GM23248 (cell line): ENCODE data around the gene ADORA1. TPM values are rescaled to one million over a fixed set of nuclear protein-coding genes. Genes with fewer than 3 reads are reported as not detected.

Source experiments
- DNase-seq: peaks from one replicate; pipeline ENCODE4 v3.0.0-alpha.2; 2015
- H2AFZ ChIP-seq: fragments of 200-600 bp; sonication (generic); 2 replicates; pipeline ENCODE4 v1.6.1; 2016; ENCODE audit warnings: antibody characterized with exemption
- H3F3A ChIP-seq: fragments of 200-600 bp; sonication (generic); 2 replicates; pipeline ENCODE4 v1.6.1; 2016; ENCODE audit warnings: mild to moderate bottlenecking, antibody characterized with exemption, mixed run types; ENCODE audit not compliant: insufficient read depth
- H3K27ac ChIP-seq: fragments of 200-600 bp; sonication (generic); 2 replicates; pipeline ENCODE4 v1.5.1; 2016; ENCODE audit warnings: mild to moderate bottlenecking
- H3K27me3 ChIP-seq: fragments of 200-600 bp; sonication (generic); replicated peaks from 2 replicates; pipeline ENCODE4 v1.6.1; 2016; ENCODE audit warnings: mild to moderate bottlenecking; ENCODE audit not compliant: insufficient read depth
- H3K36me3 ChIP-seq: fragments of 200-600 bp; sonication (generic); 2 replicates; pipeline ENCODE4 v1.6.1; 2016; ENCODE audit warnings: low read depth, mild to moderate bottlenecking
- H3K4me1 ChIP-seq: fragments of 200-600 bp; sonication (generic); 2 replicates; pipeline ENCODE4 v1.6.1; 2016; ENCODE audit warnings: mild to moderate bottlenecking; ENCODE audit not compliant: insufficient read depth
- H3K4me2 ChIP-seq: fragments of 200-600 bp; sonication (generic); one replicate; pipeline ENCODE4 v1.6.1; 2016; ENCODE audit warnings: mild to moderate bottlenecking; ENCODE audit not compliant: unreplicated experiment
- H3K4me3 ChIP-seq: fragments of 200-600 bp; sonication (generic); 2 replicates; pipeline ENCODE4 v1.5.1; 2016; ENCODE audit warnings: mild to moderate bottlenecking
- H3K79me2 ChIP-seq: fragments of 200-600 bp; sonication (generic); 2 replicates; pipeline ENCODE4 v1.6.1; 2016; ENCODE audit warnings: mild to moderate bottlenecking; ENCODE audit not compliant: insufficient read depth
- H3K9ac ChIP-seq: fragments of 200-600 bp; sonication (generic); 2 replicates; pipeline ENCODE4 v1.6.1; 2016; ENCODE audit warnings: mild to moderate bottlenecking
- H3K9me2 ChIP-seq: fragments of 200-600 bp; sonication (generic); 2 replicates; pipeline ENCODE4 v1.6.1; 2016; ENCODE audit warnings: mixed run types, mild to moderate bottlenecking, moderate library complexity; ENCODE audit not compliant: insufficient read depth
- H3K9me3 ChIP-seq: fragments of 200-600 bp; sonication (generic); one replicate; pipeline ENCODE4 v1.6.1; 2017; ENCODE audit warnings: low read depth
- H4K20me1 ChIP-seq: fragments of 200-600 bp; sonication (generic); 2 replicates; pipeline ENCODE4 v1.6.0; 2016; ENCODE audit not compliant: insufficient read depth
- EZH2 ChIP-seq: fragments of 200-600 bp; sonication (generic); IDR thresholded peaks from 2 replicates; pipeline ENCODE4 v1.6.1; 2018; ENCODE audit warnings: antibody characterized with exemption, mild to moderate bottlenecking; ENCODE audit not compliant: insufficient read depth, poor library complexity, severe bottlenecking
- EZH2phosphoT487 ChIP-seq: fragments of 200-600 bp; sonication (generic); IDR thresholded peaks from 2 replicates; pipeline ENCODE4 v1.6.1; 2018; ENCODE audit warnings: antibody characterized with exemption, moderate library complexity, mild to moderate bottlenecking, low read depth; ENCODE audit not compliant: insufficient read depth
- WGBS, 2 experiments: methylation state at CpG; one replicate each; pipeline ENCODE4 v1.1.6; 2015 to 2017; ENCODE audit warnings: low lambda C conversion rate in 2 of 2, low coverage in 1 of 2; ENCODE audit errors: missing lambda C conversion rate in 2 of 2; 5-methylcytosine and 5-hydroxymethylcytosine counted together
- in situ Hi-C: fragments of 300-500 bp; cut with MboI; formaldehyde crosslinking; loops from 2 replicates; pipeline ENCODE4 v1.15.0; 2020
- polyA plus RNA-seq: library from polyadenylated mRNA; unstranded; fragments of >200 nt; fragmentation: Nextera tagmentation; extraction: Ambion mirVana; gene quantifications from 2 replicates; pipeline ENCODE4 v1.2.1, GENCODE V29; 2016
- total RNA-seq: library from RNA; depleted of rRNA; stranded (reverse); fragments of >200 nt; shearing (Covaris generic); gene quantifications from 2 replicates; pipeline ENCODE4 v1.2.3, GENCODE V29; 2014; rRNA removed

The ADORA1 gene
- total RNA-seq = 0.89 and 5.8 TPM in 2 replicates
- polyA plus RNA-seq = 2.2 and 3.3 TPM in 2 replicates

- H3K9me2 ChIP-seq = no peaks in the 10 kb centered on the region
- no peaks in the 10 kb centered on the region for H3K79me2 ChIP-seq
- H3K9ac ChIP-seq = peak within 1 kb of the TSS; percentile 19; the same call in 1 of the 2 replicates
- peaks cover 16% of the 10 kb centered on the region for H3K4me1 ChIP-seq
- peak within 1 kb of the TSS; percentile 88 for H3K4me2 ChIP-seq
- H3K27ac ChIP-seq = no peak within 1 kb of the TSS
- in situ Hi-C loops = no loop called here
- no peaks in the 10 kb centered on the region for H3K36me3 ChIP-seq
- peak within 1 kb of the TSS; percentile 86 for H2AFZ ChIP-seq
- 2 to 3% methylated on average over 39 of the region's 51 CpGs for WGBS, 2 experiments
- peak; percentile 88 for DNase-seq
- H4K20me1 ChIP-seq = no peaks in the 10 kb centered on the region
- peaks cover 7% of the 10 kb centered on the region; the same call in 1 of the 2 replicates for H3K27me3 ChIP-seq
- H3K9me3 ChIP-seq = no peaks in the 10 kb centered on the region
- peak within 1 kb of the TSS; percentile 72 for H3K4me3 ChIP-seq
- peaks cover 7% of the 10 kb centered on the region; the same call in 1 of the 2 replicates for H3F3A ChIP-seq
- TF ChIP-seq EZH2phosphoT487 (no peak), EZH2 (no peak)
Observed at GRCh38 chr1:203127666-203128430, at the start of gene ADORA1. Gene ADORA1, plus strand, starts transcription at chr1:203127726. Its CDS starts 1,116 bp downstream, at chr1:203128842.

DNA sequence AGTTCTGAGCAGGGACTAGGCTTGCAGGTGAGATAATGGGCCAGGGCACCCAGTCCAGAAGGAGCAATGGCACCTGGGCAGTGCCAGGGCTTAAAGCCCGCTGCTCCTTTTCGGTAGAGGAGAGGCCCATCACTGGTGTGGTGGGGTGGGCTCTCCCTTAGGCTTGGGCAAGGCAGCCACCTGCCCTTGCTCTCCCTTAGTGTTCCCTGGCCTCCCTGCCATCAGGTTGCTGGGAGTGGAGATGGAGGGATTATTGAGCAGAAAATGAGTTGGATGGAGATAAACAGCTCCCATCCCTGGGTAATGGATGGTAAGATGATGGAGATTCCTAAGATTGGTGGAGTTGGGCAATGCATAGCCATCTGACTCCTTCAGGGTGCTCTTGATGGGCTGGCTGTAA, 49.6 kb upstream of the ADORA1 start:
- Histone ChIP-seq H3K4me3 (no peak overlapping the region), H3K9me2 (no peaks in the 10 kb centered on the region), H3K36me3 (no peaks in the 10 kb centered on the region), H3K9ac (no peak overlapping the region), H3K4me1 (peaks cover 2% of the 10 kb centered on the region), H4K20me1 (no peaks in the 10 kb centered on the region), H3K9me3 (no peaks in the 10 kb centered on the region), H3K4me2 (no peak overlapping the region), H3K27me3 (no peaks in the 10 kb centered on the region), H3K27ac (no peak overlapping the region), H2AFZ (no peak overlapping the region), H3F3A (no peaks in the 10 kb centered on the region), H3K79me2 (no peaks in the 10 kb centered on the region)
- TF ChIP-seq EZH2phosphoT487 (no peak), EZH2 (no peak)
- in situ Hi-C loops = no loop called here
- no peak for DNase-seq
- WGBS, 2 experiments = 98 to 100% methylated on average over 2 of the region's 2 CpGs

DNA sequence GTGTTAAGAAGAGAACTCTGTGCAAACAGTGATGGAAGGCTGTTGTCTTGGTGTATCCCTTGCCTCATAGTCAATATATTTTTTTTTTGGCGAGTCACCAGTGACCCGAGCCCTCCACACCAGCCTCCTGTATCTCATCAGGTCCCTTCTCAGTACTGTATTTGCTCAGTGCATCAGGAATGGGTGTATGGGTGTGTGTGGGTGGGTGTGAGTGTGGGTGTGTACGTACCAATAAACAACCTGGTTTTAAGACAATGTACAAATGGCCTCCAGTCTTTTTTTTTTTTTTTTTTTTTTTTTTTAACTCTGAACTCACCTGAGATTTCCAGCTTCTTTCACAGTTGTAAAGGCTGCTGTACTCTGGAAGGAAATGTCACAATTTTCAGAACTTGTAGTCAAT, 49.0 kb upstream of the ADORA1 start:
- H2AFZ ChIP-seq = no peak overlapping the region
- H3K4me1 ChIP-seq = no peaks in the 10 kb centered on the region
- WGBS, 2 experiments = 83 to 85% methylated on average over 3 of the region's 3 CpGs
- no peak overlapping the region for H3K4me2 ChIP-seq
- H3K9ac ChIP-seq = no peak overlapping the region
- no peaks in the 10 kb centered on the region for H3K27me3 ChIP-seq
- no peak overlapping the region for H3K4me3 ChIP-seq
- H3K9me2 ChIP-seq = no peaks in the 10 kb centered on the region
- no peak for DNase-seq
- TF ChIP-seq EZH2 (no peak), EZH2phosphoT487 (no peak)
- no peaks in the 10 kb centered on the region for H4K20me1 ChIP-seq
- H3K27ac ChIP-seq = no peak overlapping the region
- H3K36me3 ChIP-seq = no peaks in the 10 kb centered on the region
- no peaks in the 10 kb centered on the region for H3F3A ChIP-seq
- no peaks in the 10 kb centered on the region for H3K79me2 ChIP-seq
- H3K9me3 ChIP-seq = no peaks in the 10 kb centered on the region
- in situ Hi-C loops = no loop called here

DNA sequence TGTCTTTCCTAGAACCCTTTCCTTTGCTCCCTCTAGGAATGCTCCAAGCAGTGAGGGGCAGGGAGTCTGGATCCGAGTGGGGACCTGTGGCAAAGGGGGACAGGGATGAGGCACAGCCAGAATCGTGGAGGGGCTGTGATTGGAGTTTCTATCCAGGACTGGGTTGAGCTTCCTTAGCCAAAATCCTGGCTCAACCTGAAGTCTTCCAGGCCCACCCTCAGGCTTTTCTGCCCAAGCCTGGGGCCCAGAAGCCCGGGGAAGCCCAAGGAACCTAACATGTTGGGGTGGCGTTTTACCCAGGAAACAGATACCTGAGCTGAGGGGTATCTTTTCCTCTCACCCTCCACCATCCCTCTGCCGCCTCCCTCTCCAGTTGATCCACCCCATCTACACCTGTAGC, 47.1 kb upstream of the ADORA1 start:
- H3F3A ChIP-seq = no peaks in the 10 kb centered on the region
- no peaks in the 10 kb centered on the region for H3K27me3 ChIP-seq
- H3K27ac ChIP-seq = no peak overlapping the region
- no peak overlapping the region for H2AFZ ChIP-seq
- no peak overlapping the region for H3K9ac ChIP-seq
- no peak for DNase-seq
- H3K9me3 ChIP-seq = no peaks in the 10 kb centered on the region
- H3K4me1 ChIP-seq = no peaks in the 10 kb centered on the region
- H3K4me3 ChIP-seq = no peak overlapping the region
- no peaks in the 10 kb centered on the region for H3K9me2 ChIP-seq
- no peak overlapping the region for H3K4me2 ChIP-seq
- WGBS, 2 experiments = 82 to 84% methylated on average over 5 of the region's 5 CpGs
- in situ Hi-C loops = no loop called here
- H3K36me3 ChIP-seq = no peaks in the 10 kb centered on the region
- no peaks in the 10 kb centered on the region for H4K20me1 ChIP-seq
- TF ChIP-seq EZH2phosphoT487 (no peak), EZH2 (no peak)
- H3K79me2 ChIP-seq = no peaks in the 10 kb centered on the region
